Progenitor cell of endocrine pancreas (in vitro differentiated cells): ENCODE data around the gene COL27A1. TPM values are rescaled to one million over a fixed set of nuclear protein-coding genes. Genes with fewer than 3 reads are reported as not detected.
"Not testable (repeated sequence)": the region's sequence is repeated elsewhere in the genome, so short reads cannot be mapped to it uniquely, and the experiment has no call there.

Source experiments
- DNase-seq: peaks from one replicate; pipeline ENCODE4 v3.0.0; 2021; ENCODE audit warnings: low spot score; ENCODE audit not compliant: unreplicated experiment
- H3K27ac Mint-ChIP-seq: 2 replicates; pipeline ENCODE4 v1.8.0; 2021; ENCODE audit warnings: mild to moderate bottlenecking, moderate library complexity, mixed read lengths
- H3K27me3 Mint-ChIP-seq: 2 replicates; pipeline ENCODE4 v1.8.0; 2021; ENCODE audit warnings: mixed read lengths
- H3K36me3 Mint-ChIP-seq: 2 replicates; pipeline ENCODE4 v1.8.0; 2022; ENCODE audit warnings: mixed read lengths; ENCODE audit not compliant: insufficient read depth
- H3K4me1 Mint-ChIP-seq: 2 replicates; pipeline ENCODE4 v1.8.0; 2021; ENCODE audit warnings: low read depth, mixed read lengths
- H3K4me3 Mint-ChIP-seq: 2 replicates; pipeline ENCODE4 v1.8.0; 2021; ENCODE audit warnings: low read depth, mild to moderate bottlenecking, moderate library complexity, mixed read lengths
- H3K9me3 Mint-ChIP-seq: 2 replicates; pipeline ENCODE4 v1.8.0; 2021; ENCODE audit warnings: low read depth, mixed read lengths
- total RNA-seq: library from RNA; stranded (reverse); gene quantifications from 2 replicates; pipeline ENCODE4 v1.2.1, GENCODE V29; 2021
- TF ChIP-seq, protein P1 (sequence below): fragments of 200-600 bp; sonication (generic); IDR thresholded peaks from one replicate; pipeline ENCODE4 v1.5.0; 2021; ENCODE audit warnings: antibody characterized with exemption, mild to moderate bottlenecking; ENCODE audit not compliant: unreplicated experiment

COL27A1 gene
- total RNA-seq, 1 donor from 2014 or later: 178 TPM

DNA sequence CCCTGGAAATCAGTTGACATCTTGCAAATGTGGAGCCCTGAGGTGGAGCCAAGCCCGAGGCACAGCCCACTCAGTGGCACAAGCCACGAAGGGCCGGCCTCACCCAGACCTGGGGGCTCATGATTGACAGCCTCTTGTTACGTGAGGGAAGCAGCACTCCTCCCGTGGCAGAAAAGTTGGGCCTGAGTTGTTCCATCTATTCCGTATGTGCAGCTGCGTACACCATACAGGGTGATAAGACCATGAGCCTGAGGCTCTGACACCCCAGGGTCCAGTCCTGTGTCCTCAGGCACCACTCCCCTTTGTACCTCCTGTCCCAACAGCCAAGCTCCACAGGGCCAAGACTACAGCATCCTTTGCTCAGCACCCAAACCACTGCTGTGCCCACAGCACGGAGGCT is 172.4 kb downstream of the COL27A1 start:
- DNase-seq: peak; percentile 25
- no peaks in the 10 kb centered on the region for H3K36me3 Mint-ChIP-seq
- TF ChIP-seq, protein P1, sequence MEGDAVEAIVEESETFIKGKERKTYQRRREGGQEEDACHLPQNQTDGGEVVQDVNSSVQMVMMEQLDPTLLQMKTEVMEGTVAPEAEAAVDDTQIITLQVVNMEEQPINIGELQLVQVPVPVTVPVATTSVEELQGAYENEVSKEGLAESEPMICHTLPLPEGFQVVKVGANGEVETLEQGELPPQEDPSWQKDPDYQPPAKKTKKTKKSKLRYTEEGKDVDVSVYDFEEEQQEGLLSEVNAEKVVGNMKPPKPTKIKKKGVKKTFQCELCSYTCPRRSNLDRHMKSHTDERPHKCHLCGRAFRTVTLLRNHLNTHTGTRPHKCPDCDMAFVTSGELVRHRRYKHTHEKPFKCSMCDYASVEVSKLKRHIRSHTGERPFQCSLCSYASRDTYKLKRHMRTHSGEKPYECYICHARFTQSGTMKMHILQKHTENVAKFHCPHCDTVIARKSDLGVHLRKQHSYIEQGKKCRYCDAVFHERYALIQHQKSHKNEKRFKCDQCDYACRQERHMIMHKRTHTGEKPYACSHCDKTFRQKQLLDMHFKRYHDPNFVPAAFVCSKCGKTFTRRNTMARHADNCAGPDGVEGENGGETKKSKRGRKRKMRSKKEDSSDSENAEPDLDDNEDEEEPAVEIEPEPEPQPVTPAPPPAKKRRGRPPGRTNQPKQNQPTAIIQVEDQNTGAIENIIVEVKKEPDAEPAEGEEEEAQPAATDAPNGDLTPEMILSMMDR: no peak

DNA sequence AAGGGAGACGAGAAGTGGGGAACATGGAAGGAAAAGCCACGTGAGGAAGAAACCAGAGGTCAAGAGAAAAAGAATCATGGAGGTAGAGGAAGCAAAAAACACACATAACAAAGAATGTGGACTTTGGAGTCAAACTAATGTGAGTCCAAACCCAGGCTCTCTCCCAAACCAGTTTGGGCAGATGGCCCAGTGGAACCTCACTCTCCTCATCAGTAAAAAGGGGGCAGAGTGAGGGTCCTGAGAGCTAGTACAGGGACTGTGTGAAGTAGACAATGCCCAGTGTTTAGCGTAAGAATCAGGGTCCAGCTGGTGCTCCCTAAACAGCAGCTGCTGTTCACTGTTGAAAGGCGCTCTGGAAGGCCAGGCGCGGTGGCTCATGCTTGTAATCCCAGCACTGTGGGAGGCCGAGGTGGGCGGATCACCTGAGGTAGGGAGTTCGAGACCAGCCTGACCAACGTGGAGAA is 173.1 kb downstream of the COL27A1 start:
- H3K4me3 Mint-ChIP-seq, H3K4me1 Mint-ChIP-seq, H3K27ac Mint-ChIP-seq, H3K27me3 Mint-ChIP-seq, H3K9me3 Mint-ChIP-seq, H3K36me3 Mint-ChIP-seq: not testable (repeated sequence)
- DNase-seq: peak; percentile 22

More for the DNA sequence above, 172.4 kb downstream of the COL27A1 start:
- Mint-ChIP-seq H3K27ac (no peak overlapping the region), H3K27me3 (no peaks in the 10 kb centered on the region), H3K4me3 (no peak overlapping the region), H3K9me3 (no peaks in the 10 kb centered on the region), H3K4me1 (no peaks in the 10 kb centered on the region)

DNA sequence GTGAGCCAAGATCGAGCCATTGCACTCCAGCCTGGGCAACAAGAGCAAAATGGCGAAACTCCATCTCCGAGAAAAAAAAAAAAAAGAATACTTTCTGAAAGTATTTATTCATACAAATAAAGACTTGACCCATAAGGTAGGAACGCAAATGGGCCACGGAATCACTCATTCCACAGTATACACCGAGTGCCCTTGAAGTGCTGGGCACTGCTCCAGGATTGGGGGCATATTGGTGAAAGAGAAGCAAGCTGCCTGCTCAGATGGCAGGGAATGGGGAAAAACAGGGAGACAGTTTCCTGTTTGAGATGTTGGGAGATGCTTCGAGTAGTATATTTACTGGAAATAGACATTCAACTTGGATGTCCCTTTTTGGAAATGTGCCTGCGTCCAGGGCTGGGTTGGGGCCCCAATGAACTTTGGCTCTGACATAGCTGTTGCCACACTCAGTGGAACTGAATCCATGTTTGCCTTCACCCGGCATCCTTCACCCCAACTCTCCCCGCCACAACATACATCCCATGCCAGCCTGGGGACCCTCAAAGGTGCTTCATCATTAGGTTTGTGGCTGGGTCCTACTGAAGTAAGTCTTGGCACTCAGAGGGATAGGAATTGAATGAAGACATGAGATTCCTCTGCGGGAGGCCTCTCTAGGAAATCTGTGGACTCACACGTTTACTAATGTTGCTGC is 173.7 kb downstream of the COL27A1 start:
- not testable (repeated sequence) for H3K4me3 Mint-ChIP-seq, H3K27me3 Mint-ChIP-seq, DNase-seq, H3K9me3 Mint-ChIP-seq, H3K27ac Mint-ChIP-seq, H3K4me1 Mint-ChIP-seq, H3K36me3 Mint-ChIP-seq

DNA sequence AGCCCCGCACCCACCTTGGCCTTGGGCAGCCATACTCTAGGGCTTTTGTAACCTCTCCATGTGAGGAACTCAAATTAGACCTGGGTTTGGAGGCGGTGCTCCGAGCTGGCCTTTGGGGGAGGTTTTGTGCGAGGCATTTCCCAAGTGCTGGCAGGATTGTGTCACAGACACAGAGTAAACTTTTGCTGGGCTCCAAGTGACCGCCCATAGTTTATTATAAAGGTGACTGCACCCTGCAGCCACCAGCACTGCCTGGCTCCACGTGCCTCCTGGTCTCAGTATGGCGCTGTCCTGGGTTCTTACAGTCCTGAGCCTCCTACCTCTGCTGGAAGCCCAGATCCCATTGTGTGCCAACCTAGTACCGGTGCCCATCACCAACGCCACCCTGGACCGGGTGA is 174.3 kb downstream of the COL27A1 start, which contains the start of gene ORM2:
TSS of gene ORM2 (plus strand) at position 245 of the 398 bp plus-strand sequence. CDS start at position 281, 36 bp downstream.
- H3K4me3 Mint-ChIP-seq, H3K27me3 Mint-ChIP-seq, H3K9me3 Mint-ChIP-seq, DNase-seq, H3K27ac Mint-ChIP-seq, H3K4me1 Mint-ChIP-seq, H3K36me3 Mint-ChIP-seq: not testable (repeated sequence)

DNA sequence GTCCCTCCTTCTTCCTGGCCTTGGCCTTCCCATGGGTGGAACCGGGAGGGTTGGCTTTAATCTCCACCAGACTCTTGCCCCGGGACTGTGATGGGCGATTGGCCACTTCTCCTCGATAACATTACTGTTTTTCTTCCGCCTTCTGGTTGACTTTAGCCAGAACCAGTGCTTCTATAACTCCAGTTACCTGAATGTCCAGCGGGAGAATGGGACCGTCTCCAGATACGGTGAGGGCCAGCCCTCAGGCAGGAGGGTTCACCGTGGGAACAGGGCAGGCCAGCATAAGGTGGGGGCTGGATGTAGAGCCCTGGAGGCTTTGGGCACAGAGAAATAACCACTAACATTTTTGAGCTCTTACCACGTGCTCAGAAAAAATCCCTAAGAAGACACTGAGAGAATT is 175.3 kb downstream of the COL27A1 start:
- Mint-ChIP-seq H3K4me3 (no peak overlapping the region), H3K4me1 (no peaks in the 10 kb centered on the region), H3K27me3 (no peaks in the 10 kb centered on the region), H3K36me3 (peaks cover 2% of the 10 kb centered on the region), H3K9me3 (no peaks in the 10 kb centered on the region), H3K27ac (no peak overlapping the region)
- no peak for DNase-seq
- TF ChIP-seq, protein P1: no peak

DNA sequence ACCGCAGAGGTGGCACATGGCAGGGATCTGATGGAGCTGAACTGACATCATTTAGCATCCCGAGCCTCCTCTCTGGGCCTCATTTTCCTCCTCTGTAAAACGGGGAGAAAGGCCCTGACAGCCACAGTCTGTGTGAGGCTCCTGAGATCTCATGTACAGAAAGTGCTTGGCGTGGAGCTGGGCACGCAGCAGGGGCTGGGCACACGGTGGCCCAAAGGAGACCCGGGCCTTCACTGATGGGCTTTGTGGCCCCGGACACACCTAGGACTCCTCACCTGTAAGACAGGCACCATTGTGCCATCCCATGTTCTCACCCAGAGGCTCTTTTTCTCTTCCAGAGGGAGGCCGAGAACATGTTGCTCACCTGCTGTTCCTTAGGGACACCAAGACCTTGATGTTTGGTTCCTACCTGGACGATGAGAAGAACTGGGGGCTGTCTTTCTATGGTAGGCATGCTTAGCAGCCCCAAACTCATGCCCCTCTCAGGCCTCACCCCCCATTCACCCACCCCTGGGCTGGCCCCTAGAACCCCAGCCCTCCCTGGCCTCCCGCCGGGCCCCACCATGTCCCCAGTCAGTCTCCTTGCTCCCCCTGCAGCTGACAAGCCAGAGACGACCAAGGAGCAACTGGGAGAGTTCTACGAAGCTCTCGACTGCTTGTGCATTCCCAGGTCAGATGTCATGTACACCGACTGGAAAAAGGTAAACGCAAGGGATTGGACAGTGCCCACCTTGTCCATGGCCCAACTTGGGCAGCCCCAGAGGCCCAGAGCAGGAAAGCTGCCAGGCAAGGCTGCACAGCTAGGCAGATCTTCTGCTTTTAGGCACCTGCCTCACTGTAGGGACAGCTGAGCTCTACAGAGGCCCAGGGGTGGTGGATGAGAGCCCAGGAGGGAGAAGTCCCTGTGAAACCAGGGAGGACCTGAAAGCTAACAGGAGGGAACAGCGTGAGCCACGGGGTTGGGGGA is 176.2 kb downstream of the COL27A1 start:
- H3K9me3 Mint-ChIP-seq, H3K36me3 Mint-ChIP-seq: not testable (repeated sequence)

DNA sequence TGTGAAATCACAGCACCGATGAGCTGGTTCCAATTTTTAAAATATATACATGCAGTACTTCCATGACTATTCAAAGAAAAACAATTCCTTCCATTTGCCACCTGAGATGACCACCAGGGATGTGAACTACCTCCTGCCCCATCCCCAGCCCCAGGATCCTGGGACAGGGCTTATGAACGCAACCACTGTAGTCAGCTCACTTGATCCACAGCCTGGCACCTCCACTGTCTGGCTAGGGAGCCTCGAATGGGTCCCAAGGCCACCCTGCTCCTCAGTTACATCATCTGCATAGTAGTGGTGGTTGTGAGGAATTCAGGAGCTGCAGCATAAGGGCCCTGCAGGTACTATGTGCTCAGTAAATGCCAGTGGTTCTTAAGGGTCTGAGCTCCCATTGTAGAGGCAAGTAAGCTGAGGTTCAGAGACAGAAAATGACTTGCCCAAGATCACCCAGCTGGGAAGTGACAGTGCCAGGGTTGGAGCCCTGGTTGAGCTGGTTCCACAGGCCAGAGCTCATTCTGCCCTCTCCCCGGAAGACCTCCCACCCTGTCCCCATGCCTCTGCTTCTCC is 177.2 kb downstream of the COL27A1 start:
- not testable (repeated sequence) for H3K4me1 Mint-ChIP-seq, DNase-seq, H3K27ac Mint-ChIP-seq, H3K27me3 Mint-ChIP-seq, H3K36me3 Mint-ChIP-seq, H3K9me3 Mint-ChIP-seq, H3K4me3 Mint-ChIP-seq

More for the DNA sequence above, 176.2 kb downstream of the COL27A1 start:
- not testable (repeated sequence) for H3K27ac Mint-ChIP-seq, H3K4me3 Mint-ChIP-seq, H3K27me3 Mint-ChIP-seq, H3K4me1 Mint-ChIP-seq, DNase-seq

DNA sequence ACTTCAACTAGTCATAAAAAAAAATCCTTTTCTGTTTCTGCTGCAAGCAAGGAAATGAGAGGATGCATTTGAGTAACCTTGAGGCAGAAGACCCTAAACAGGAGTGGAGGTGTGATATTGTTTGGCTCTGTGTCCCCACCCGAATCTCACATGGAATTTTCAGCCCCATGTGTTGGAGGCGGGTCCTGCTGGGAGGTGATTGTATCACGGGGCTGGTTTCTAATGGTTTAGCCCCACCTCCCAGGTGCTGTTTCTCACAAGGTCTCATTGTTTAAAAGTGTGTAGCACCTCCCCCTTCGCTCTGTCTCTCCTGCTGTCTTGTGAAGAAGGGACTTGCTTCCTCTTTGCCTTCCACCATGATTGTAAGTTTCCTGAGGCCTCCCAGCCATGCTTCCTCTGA is 178.4 kb downstream of the COL27A1 start:
- not testable (repeated sequence) for DNase-seq, H3K27me3 Mint-ChIP-seq, H3K27ac Mint-ChIP-seq, H3K4me1 Mint-ChIP-seq, H3K9me3 Mint-ChIP-seq, H3K4me3 Mint-ChIP-seq
- H3K36me3 Mint-ChIP-seq: peaks cover 12% of the 10 kb centered on the region
